ENCODE data around the gene HSPD1.

DNA sequence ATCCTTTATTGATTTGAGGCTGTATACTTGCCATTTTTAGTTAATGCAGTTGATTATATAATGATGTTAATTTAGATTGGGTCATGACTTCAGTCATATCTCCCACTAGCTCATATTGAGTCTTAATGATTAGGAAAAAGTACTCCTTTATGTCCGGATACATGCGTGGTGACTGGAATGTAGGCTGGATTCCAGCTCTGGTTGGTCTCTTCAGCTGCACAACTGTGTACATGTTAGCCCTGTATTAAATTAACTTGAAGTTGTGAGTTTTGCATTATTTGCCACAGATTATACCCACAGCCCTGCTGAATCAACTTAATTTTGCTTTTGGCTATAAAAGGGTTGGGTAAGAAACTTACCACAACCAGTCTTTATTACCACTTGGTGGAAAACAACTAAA is 38.8 kb upstream of the HSPD1 start:
- no peak for TF ChIP-seq CTCF (IDR thresholded peaks at IDR 0.05)
- no peak for TF ChIP-seq POLR2A (IDR thresholded peaks at IDR 0.05)

Data from Peyer's patch (tissue), 4 donors.